GM21529 (cell line): ENCODE data around the gene LOXL3.

ENCODE experiments used
- ATAC-seq: cut with Tn5 transposase; IDR thresholded peaks from one replicate; pipeline ENCODE4 v1.9.1; 2021; ENCODE audit not compliant: unreplicated experiment

The LOXL3 gene

GRCh38 chr2:74551942-74552913 is 1.5 kb downstream of the LOXL3 start:
- peak; percentile 16 for ATAC-seq

DNA sequence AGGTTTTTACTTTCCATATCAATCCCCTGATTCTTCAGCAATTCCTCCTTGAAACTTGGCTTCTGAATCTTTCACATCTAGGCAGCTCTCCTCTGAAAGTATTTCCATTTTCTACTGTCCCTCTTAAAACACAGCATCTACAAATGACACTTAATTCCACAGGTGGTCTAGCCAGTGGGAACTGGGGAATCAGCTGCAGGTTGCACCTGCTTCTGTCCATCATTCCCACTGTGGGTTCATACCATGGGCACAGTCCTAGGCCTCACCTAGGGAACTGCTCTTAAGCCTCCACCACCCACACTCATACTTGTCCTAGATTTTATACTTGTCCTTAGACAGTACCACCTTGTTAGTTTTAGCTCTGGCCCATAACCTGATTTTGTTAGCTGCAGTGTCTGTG is 2.2 kb downstream of the LOXL3 start:
- ATAC-seq: no peak

- ATAC-seq: no peak
These were observed 3.5 kb downstream of the LOXL3 start for GRCh38 chr2:74550231-74550630.

DNA sequence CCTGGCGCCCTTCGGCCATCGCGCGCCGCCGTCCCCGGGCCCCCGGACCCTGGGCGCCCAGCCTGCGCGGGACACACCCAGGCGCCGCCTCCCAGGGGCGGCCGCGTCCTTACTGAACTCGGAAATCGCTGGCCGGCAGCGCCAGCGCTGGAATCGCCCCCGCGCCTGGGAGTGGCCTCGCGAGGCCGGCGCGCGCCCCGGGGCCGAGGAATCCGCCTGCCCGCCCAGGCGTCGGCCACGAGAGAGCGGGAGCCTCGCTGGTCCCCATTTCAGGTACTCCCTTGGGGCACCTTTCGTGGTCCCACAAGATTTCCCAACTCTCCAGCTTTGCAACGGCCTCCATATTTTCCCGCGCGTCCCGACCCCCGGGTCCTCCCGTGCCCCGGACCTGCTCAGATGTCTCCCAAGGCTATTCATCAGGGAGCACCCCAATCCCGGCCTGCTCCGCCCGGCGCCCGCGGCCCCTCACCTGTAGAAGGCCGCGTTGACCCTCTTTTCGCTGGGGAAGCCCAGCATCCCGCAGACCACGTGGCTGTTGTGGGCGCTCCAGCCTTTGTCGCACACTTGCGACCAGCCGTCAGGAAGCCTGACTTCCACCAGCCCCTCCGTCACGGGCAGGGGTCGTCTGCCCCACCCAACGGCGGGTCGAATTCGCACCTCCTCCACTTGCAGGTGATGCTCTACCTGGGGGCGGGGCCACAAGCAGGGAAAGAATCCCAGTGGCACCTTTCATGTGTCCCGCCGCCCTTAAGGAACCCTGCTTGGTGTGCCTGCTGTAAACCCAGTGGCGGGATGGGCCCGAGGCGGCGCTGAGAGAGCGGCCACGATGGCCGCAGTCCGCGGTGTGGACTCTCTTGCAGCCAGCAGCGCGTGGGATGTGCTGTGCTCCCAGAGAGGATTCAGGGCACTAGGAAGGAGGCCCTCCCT is 4.6 kb downstream of the LOXL3 start:
- ATAC-seq: peak; percentile 33

GRCh38 chr2:74548285-74548899 is 5.3 kb downstream of the LOXL3 start:
- ATAC-seq: no peak

DNA sequence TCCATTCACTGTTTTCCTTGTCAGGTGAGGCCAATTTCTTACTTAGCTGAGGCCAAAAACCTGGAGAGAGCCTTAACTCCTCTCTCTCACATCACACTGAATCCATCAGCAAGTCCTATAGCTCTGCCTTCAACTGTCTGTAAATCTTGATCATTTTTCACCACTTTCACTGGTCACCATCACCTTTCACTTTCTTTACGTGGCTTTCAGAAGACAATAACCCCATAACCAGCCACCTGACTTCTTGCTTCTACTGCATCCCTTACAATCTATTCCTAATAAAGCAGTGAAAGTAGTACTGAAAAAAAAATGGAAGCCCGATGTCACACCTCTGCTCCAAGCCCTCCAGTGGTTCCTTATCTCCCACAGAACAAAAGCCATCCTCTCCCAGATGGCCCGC is 7.7 kb downstream of the LOXL3 start:
- no peak for ATAC-seq

GRCh38 chr2:74544634-74545033 is 9.1 kb downstream of the LOXL3 start:
- ATAC-seq: no peak

GRCh38 chr2:74542978-74543377 is 10.8 kb downstream of the LOXL3 start:
- no peak for ATAC-seq

- no peak for ATAC-seq
These were observed 13.5 kb downstream of the LOXL3 start for GRCh38 chr2:74540291-74540690.

- no peak for ATAC-seq
These were observed 14.8 kb downstream of the LOXL3 start for GRCh38 chr2:74538881-74539339.

GRCh38 chr2:74537140-74537539 is 16.6 kb downstream of the LOXL3 start:
- no peak for ATAC-seq

- ATAC-seq: no peak
These were observed 17.4 kb downstream of the LOXL3 start for GRCh38 chr2:74536166-74536950.

- ATAC-seq: no peak
These were observed 18.2 kb downstream of the LOXL3 start for GRCh38 chr2:74535440-74535965.

DNA sequence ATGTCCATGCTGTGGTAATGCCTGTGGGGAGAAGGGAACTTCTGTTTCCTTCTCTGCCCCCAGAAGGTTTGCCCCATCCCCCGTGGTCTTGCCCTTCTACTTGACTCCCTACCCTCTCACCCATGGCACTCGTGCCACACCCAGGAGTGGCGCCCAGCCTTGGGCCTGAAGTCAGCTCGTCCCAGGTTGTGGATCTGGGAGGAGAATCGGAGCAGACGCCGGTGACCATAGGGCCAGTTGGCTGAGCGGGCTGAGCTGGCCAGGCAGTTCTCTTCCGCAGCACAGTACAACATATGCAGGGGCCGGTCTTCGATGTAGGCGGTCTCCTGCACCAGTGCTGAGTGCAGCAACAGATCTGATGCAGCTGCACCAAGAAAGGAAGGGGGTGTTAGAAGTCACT is 19.3 kb downstream of the LOXL3 start:
- no peak for ATAC-seq

- ATAC-seq: no peak
These were observed 20.3 kb downstream of the LOXL3 start for GRCh38 chr2:74533464-74533863.

GRCh38 chr2:74532222-74532621 is 21.5 kb downstream of the LOXL3 start:
- no peak for ATAC-seq

DNA sequence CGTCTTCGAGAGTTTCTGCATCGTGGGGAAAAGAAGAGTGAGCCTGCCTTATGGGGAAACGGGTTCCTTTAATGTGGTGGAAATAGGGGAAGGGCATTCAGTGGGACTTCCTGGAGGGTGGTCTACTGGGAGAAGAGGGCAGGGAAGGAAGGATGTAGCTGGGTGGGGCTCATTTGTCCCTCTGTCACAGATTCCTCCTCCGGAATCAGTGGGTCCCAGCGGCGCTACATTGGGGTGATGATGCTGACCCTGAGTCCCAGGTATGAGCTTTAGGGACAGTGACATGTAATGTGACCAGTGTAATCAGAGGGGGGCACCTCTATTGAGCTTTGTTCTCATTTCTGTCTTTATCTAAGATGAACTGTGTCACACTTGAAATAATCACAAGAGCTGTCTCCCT is 22.1 kb downstream of the LOXL3 start:
- no peak for ATAC-seq

- ATAC-seq: peak; percentile 31
These were observed 23.2 kb downstream of the LOXL3 start for GRCh38 chr2:74530239-74531187.
